ENCODE results near the gene TANC1. TPM values are rescaled to one million over a fixed set of nuclear protein-coding genes. Genes with fewer than 3 reads are reported as not detected.
A peak's percentile ranks its signal among the peaks of the same experiment; 100 is the strongest.

Gene TANC1
- polyA plus RNA-seq, 10 donors = 13.8 to 30.1 (median 22.7) TPM

- no peak for DNase-seq
These were observed 86.5 kb downstream of the TANC1 start for GRCh38 chr2:159054985-159055384.

- DNase-seq = no peak
These were observed 92.1 kb downstream of the TANC1 start for GRCh38 chr2:159060518-159060917.

GRCh38 chr2:159063677-159064076 lies 95.2 kb downstream of the TANC1 start:
- DNase-seq = no peak

- DNase-seq = no peak
These were observed 96.2 kb downstream of the TANC1 start for GRCh38 chr2:159064446-159065301.

GRCh38 chr2:159065313-159065712 lies 96.9 kb downstream of the TANC1 start:
- no peak for DNase-seq

- DNase-seq = no peak
These were observed 97.5 kb downstream of the TANC1 start for GRCh38 chr2:159065891-159066290.

- no peak for DNase-seq
These were observed 98.2 kb downstream of the TANC1 start for GRCh38 chr2:159066541-159067156.

- DNase-seq = no peak
These were observed 99.5 kb downstream of the TANC1 start for GRCh38 chr2:159067971-159068370.

- DNase-seq = no peak
These were observed 100.8 kb downstream of the TANC1 start for GRCh38 chr2:159069229-159069628.

- no peak for DNase-seq
These were observed 101.8 kb downstream of the TANC1 start for GRCh38 chr2:159070235-159070634.

GRCh38 chr2:159071190-159071915 lies 102.9 kb downstream of the TANC1 start:
- DNase-seq = no peak

GRCh38 chr2:159072795-159073194 lies 104.4 kb downstream of the TANC1 start:
- no peak for DNase-seq

GRCh38 chr2:159073256-159073655 lies 104.8 kb downstream of the TANC1 start:
- DNase-seq = no peak

GRCh38 chr2:159074605-159075004 lies 106.2 kb downstream of the TANC1 start:
- DNase-seq = no peak

- no peak for DNase-seq
These were observed 107.3 kb downstream of the TANC1 start for GRCh38 chr2:159075727-159076126.

- DNase-seq = peak in 1 of 3 donors; percentile 59
These were observed 107.8 kb downstream of the TANC1 start for GRCh38 chr2:159076241-159076640.

- no peak for DNase-seq
These were observed 109.4 kb downstream of the TANC1 start for GRCh38 chr2:159077869-159078268.

- DNase-seq = no peak
These were observed 110.0 kb downstream of the TANC1 start for GRCh38 chr2:159078443-159078842.

GRCh38 chr2:159080641-159081040 lies 112.2 kb downstream of the TANC1 start:
- no peak for DNase-seq

GRCh38 chr2:159082119-159082518 lies 113.7 kb downstream of the TANC1 start:
- no peak for DNase-seq

GRCh38 chr2:159084384-159085370 lies 116.2 kb downstream of the TANC1 start:
- peak in 1 of 3 donors; percentile 45 for DNase-seq
